ENCODE results near the gene SVOPL.

- TF ChIP-seq CTCF (IDR thresholded peaks at IDR 0.05; ENCODE audit: low read depth, low read length) = no peak
- TF ChIP-seq POLR2A (IDR thresholded peaks at IDR 0.05; ENCODE audit: extremely low read depth, insufficient read length) = no peak
- no peak for TF ChIP-seq MAX (IDR thresholded peaks at IDR 0.05; ENCODE audit: low read depth, low read length)
Measured at GRCh38 chr7:138632384-138632783, 68.8 kb downstream of the SVOPL start.
